HL-60/S4 treated with retinoic acid at 250 ng/mL for 4 days and 3 days (cell line): Measurements from ENCODE around the gene C6orf47.

Experiments
- in situ Hi-C: fragments of 300-500 bp; cut with MboI; formaldehyde crosslinking; loops from 2 replicates; pipeline ENCODE4 v1.7.0; 2022; ENCODE audit warnings: low sequenced_read_pairs

Gene C6orf47

GRCh38 chr6:31636698-31637596 lies 23.6 kb downstream of the C6orf47 start:
- in situ Hi-C loops = no loop called here

- in situ Hi-C loops = no loop called here
Observed at GRCh38 chr6:31634969-31635575, 25.5 kb downstream of the C6orf47 start.

GRCh38 chr6:31634131-31634530 lies 26.4 kb downstream of the C6orf47 start:
- in situ Hi-C loops = no loop called here

DNA sequence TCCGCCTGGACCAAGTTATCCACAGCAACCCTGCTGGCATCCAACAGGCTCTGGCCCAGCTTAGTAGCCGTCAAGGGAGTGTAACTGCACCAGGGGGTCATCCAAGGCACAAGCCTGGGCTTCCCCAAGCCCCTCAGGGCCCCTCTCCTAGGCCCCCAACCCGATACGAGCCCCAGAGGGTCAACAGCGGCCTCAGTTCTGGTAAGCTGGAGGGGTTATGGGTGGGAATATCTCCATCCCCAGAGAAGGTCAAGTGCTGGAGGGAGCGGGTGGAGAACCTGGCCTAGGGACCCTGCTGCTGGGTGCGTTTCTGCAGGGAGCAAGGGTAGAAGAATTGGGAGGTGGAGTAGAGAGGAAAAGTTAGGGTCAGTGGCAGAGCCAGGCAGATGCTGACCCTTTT lies 27.1 kb downstream of the C6orf47 start:
- in situ Hi-C loops = no loop called here

GRCh38 chr6:31632279-31632946 lies 28.2 kb downstream of the C6orf47 start:
- in situ Hi-C loops = no loop called here

GRCh38 chr6:31631681-31632278 lies 28.8 kb downstream of the C6orf47 start:
- in situ Hi-C loops = no loop called here

GRCh38 chr6:31631209-31631608 lies 29.4 kb downstream of the C6orf47 start:
- in situ Hi-C loops = no loop called here

GRCh38 chr6:31630177-31630934 lies 30.2 kb downstream of the C6orf47 start:
- in situ Hi-C loops = no loop called here

- in situ Hi-C loops = no loop called here
Observed at GRCh38 chr6:31629014-31629413, 31.6 kb downstream of the C6orf47 start.

DNA sequence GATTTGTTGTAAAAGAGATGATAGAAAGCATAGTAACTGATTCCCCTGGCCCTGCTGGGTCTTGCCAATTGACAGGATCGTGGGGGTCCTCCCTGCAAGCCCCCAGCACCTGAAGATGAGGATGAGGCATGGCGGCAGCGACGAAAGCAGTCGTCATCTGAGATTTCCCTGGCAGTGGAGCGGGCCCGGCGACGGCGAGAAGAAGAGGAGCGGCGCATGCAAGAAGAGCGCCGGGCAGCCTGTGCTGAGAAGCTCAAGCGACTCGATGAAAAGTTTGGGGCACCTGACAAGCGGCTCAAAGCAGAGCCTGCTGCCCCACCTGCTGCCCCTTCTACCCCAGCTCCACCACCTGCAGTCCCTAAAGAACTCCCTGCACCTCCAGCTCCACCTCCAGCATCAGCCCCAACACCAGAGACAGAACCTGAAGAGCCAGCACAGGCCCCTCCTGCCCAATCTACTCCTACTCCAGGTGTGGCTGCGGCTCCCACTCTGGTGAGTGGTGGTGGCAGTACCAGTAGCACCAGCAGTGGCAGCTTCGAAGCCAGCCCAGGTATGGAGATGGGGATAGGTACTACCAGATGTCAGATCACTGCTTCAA lies 32.8 kb downstream of the C6orf47 start:
- in situ Hi-C loops = no loop called here

DNA sequence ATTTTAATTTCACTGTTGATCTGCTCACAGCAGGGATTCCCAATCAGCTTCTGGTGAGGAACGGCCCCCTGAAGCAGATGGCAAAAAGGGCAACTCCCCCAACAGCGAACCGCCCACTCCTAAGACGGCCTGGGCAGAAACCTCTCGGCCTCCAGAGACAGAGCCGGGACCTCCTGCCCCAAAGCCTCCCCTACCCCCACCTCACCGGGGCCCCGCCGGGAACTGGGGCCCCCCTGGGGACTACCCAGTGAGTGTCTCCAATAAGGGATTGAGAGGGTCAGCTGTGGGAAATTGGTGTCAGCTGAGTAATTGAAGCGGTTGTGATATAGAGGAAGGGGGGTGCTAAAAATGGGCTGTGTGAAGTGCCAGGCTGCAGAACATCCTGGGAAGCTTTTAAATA lies 33.6 kb downstream of the C6orf47 start:
- in situ Hi-C loops = no loop called here

GRCh38 chr6:31624070-31624469 lies 36.5 kb downstream of the C6orf47 start:
- in situ Hi-C loops = no loop called here

DNA sequence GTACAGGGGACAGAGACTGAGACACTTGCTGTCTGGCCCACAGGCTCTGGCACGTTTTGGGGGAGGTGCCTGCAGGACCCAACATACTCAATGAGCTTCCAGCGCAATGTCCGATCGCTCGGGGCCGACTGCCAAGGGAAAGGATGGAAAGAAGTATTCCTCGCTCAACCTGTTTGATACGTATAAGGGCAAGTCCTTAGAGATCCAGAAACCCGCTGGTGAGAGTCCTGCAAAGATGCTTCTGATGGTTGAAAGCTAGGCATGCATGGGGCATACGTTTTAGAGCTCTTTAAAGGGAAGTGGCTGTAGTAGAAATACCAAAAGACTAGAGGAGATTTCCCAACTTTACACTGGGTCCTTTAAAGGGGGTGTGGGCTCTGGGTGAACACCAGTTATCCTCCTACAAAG lies 37.9 kb downstream of the C6orf47 start:
- in situ Hi-C loops = no loop called here

- in situ Hi-C loops = no loop called here
Observed at GRCh38 chr6:31621991-31622390, 38.6 kb downstream of the C6orf47 start.

DNA sequence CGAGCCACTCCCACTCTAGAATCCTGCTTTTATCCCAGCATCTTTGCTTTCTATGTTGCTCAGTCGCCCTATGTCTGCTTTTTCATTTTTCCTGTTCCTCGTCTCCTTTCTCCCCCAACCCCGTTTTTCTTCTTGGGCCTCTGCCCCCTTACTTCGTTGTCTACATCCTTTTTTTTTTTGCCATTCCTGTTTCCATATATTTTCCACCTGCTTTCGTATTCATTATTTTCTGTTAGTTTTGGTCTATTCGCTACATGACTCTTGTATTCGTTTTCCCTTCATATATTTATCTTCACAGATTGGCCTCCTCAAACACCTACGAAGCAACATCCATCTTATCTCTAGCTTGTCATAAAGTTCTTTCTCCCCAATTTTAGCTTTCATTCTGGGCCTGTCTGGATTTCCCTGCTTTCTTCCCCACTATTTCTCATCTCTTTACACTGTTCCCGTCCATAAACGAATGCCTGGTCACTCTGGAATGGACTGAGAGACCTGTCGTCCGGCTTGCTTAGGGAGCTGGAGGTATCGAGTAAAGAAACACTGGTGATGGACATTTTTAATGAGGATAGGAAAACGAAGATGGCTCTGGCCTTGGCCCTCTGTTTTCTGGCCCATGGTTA lies 39.1 kb downstream of the C6orf47 start:
- in situ Hi-C loops = no loop called here

- in situ Hi-C loops = no loop called here
Observed at GRCh38 chr6:31620586-31621319, 39.8 kb downstream of the C6orf47 start, which contains the start of gene PRRC2A. PRRC2A (plus strand) TSS chr6:31620715; CDS start chr6:31622790, 2,075 bp downstream.

DNA sequence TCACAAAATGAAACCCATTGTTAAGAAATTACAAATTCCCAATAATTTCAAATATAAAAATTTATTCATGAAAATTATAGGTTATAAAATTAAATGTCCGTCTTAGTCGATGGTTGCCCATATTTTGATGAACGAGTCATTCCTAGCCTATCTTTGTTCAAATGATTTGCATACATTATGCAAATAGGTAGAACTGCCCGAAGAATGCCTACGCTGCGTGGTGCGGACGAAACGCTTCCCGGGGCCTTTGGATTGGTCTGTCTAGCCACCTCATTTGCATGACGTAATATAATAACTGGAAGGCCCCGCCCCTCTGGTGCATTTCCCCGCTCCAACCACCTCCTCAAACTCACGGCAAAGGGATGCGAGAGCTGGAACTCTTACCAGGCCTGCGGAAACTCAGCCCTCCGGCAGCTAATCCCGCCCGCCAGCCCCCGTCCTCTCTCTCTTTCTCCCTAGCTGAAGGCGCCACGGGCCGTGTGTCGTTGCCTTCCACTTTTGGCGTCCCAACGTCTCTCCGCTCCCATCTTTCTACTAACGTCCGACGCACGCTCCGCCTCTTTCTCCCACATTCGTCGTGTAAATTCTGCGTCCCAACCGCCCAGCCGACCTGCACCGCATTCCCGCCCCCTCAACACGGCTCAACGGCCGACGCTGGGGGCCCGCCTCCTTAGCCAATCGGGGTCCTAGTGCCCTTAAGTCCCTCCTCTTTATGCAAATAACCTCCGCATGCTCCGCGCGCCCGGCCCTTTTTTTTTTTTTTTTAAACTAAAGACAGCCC lies 40.6 kb downstream of the C6orf47 start:
- in situ Hi-C loops = no loop called here

- in situ Hi-C loops = no loop called here
Observed at GRCh38 chr6:31617010-31617409, 43.6 kb downstream of the C6orf47 start.
